Kidney (tissue), 14 donors: Measurements from ENCODE around the gene MEP1A. TPM values are rescaled to one million over a fixed set of nuclear protein-coding genes. Genes with fewer than 3 reads are reported as not detected.
"Not testable (repeated sequence)": the region's sequence is repeated elsewhere in the genome, so short reads cannot be mapped to it uniquely, and the experiment has no call there.

ENCODE experiments used
- DNase-seq, 5 donors: peaks; one replicate each; pipeline ENCODE4 v3.0.0-alpha.2; 2013 to 2020
- FAIRE-seq: peaks from 2 replicates; lab custom pipeline; 2012; peaks lifted over from hg19 to GRCh38; lab: Jason Lieb, UNC
- H3K27ac ChIP-seq, 2 donors: one replicate each; pipeline ENCODE4 v1.7.0; 2013; ENCODE audit warnings: low read depth in 2 of 2, low read length in 2 of 2, inconsistent platforms in 1 of 2
- H3K27me3 ChIP-seq: one replicate; pipeline ENCODE4 v1.7.1; 2013; ENCODE audit warnings: low read length, inconsistent platforms; ENCODE audit not compliant: control insufficient read depth, insufficient read depth
- H3K36me3 ChIP-seq, 3 donors: one replicate each; pipeline versions ENCODE4 v1.7.0 to v1.7.1; 2013; ENCODE audit warnings: low read length in 3 of 3, control low read depth in 1 of 3, inconsistent platforms in 1 of 3; ENCODE audit not compliant: insufficient read depth in 3 of 3, control insufficient read depth in 2 of 3
- H3K4me1 ChIP-seq, 3 donors: one replicate each; pipeline versions ENCODE4 v1.7.0 to v1.7.1; 2013; ENCODE audit warnings: low read length in 3 of 3, inconsistent platforms in 1 of 3, low read depth in 1 of 3; ENCODE audit not compliant: control insufficient read depth in 2 of 3, insufficient read depth in 2 of 3
- H3K4me3 ChIP-seq, 3 donors: one replicate each; pipeline versions ENCODE4 v1.7.0 to v1.8.1; 2013; ENCODE audit warnings: low read length in 3 of 3, control low read depth in 1 of 3, inconsistent platforms in 1 of 3
- H3K9ac ChIP-seq, 3 donors: one replicate each; pipeline versions ENCODE4 v1.7.0 to v1.7.1; 2013; ENCODE audit warnings: low read length in 3 of 3, control low read depth in 1 of 3, inconsistent platforms in 1 of 3
- H3K9me3 ChIP-seq, 3 donors: one replicate each; pipeline versions ENCODE4 v1.7.0 to v1.7.1; 2013; ENCODE audit warnings: low read length in 3 of 3, control low read depth in 1 of 3, inconsistent platforms in 1 of 3; ENCODE audit not compliant: control insufficient read depth in 2 of 3, insufficient read depth in 1 of 3
- CTCF ChIP-seq: IDR thresholded peaks from 3 replicates; pipeline ENCODE4 v1.5.1; 2012; ENCODE audit warnings: mild to moderate bottlenecking, moderate library complexity, borderline replicate concordance; ENCODE audit not compliant: insufficient read depth; ENCODE audit errors: extremely low read depth
- intact Hi-C: fragments of 100-400 bp; cut with DNase I; formaldehyde crosslinking; loops from one replicate; pipeline ENCODE4 v1.11.1; 2022
- polyA plus RNA-seq: library from polyadenylated mRNA; stranded (reverse); fragments of 350-450 nt; fragmentation: Illumina TruSeq; extraction: RNeasy Lipid Tissue Mini Kit (QIAGEN cat#74804); gene quantifications from one replicate; pipeline ENCODE4 v1.2.3, GENCODE V29; 2014; ENCODE audit warnings: low read depth, low replicate concordance; ENCODE audit not compliant: insufficient read depth
- total RNA-seq: library from RNA; stranded (reverse); fragmentation: NEBNext Ultra II Directional; extraction: Animal tissue kit (Norgen Biotek cat#: 25700); gene quantifications from one replicate; pipeline ENCODE4 v1.2.1, GENCODE V29; 2021
- donor health status: control.
- donor health status: control.
- donor health status: control.
- donor health status: control.
- donor health status: control.
- donor health status: DM: yes; HTN: yes; CAD: no.
- donor health status: Normal renal cell carcinoma (clear cell type).

MEP1A gene
- total and polyA plus RNA-seq, 2 donors from 2014 or later, result 0.09 to 0.13 TPM

GRCh38 chr6:46764961-46765360, 28.2 kb upstream of the MEP1A start:
- Histone ChIP-seq H3K9me3 (no peaks in the 10 kb centered on the region), H3K4me1 (no peaks in the 10 kb centered on the region), H3K27ac (no peak overlapping the region), H3K27me3 (no peaks in the 10 kb centered on the region), H3K9ac (no peak overlapping the region), H3K4me3 (no peak overlapping the region), H3K36me3 (no peaks in the 10 kb centered on the region)
- no peak for DNase-seq
- intact Hi-C loops, result no loop called here
- TF ChIP-seq CTCF, result no peak
- no peak for FAIRE-seq

- Histone ChIP-seq H3K4me1 (no peaks in the 10 kb centered on the region), H3K27me3 (no peaks in the 10 kb centered on the region), H3K9me3 (no peaks in the 10 kb centered on the region), H3K27ac (no peak overlapping the region), H3K4me3 (no peak overlapping the region), H3K9ac (no peak overlapping the region), H3K36me3 (no peaks in the 10 kb centered on the region)
- no peak for TF ChIP-seq CTCF
- FAIRE-seq (no peak), DNase-seq (no peak)
- intact Hi-C loops, result no loop called here
Measured at GRCh38 chr6:46772016-46772415, 21.2 kb upstream of the MEP1A start.

- FAIRE-seq, result no peak
- TF ChIP-seq CTCF, result no peak
- H3K4me1 ChIP-seq, result no peaks in the 10 kb centered on the region
- H3K9me3 ChIP-seq, result no peaks in the 10 kb centered on the region
- no peak overlapping the region for H3K9ac ChIP-seq
- intact Hi-C loops, result no loop called here
- peak in 1 of 5 donors; percentile 19 for DNase-seq
- H3K27ac ChIP-seq, result no peak overlapping the region
- no peaks in the 10 kb centered on the region for H3K27me3 ChIP-seq
- H3K36me3 ChIP-seq, result no peaks in the 10 kb centered on the region
- H3K4me3 ChIP-seq, result no peak overlapping the region
Measured at GRCh38 chr6:46772762-46773161, 20.4 kb upstream of the MEP1A start.

- no peaks in the 10 kb centered on the region for H3K36me3 ChIP-seq
- no peak for FAIRE-seq
- no peak overlapping the region for H3K9ac ChIP-seq
- no peak overlapping the region for H3K27ac ChIP-seq
- intact Hi-C loops, result no loop called here
- no peak for TF ChIP-seq CTCF
- H3K27me3 ChIP-seq, result no peaks in the 10 kb centered on the region
- H3K9me3 ChIP-seq, result no peaks in the 10 kb centered on the region
- H3K4me3 ChIP-seq, result no peak overlapping the region
- DNase-seq, result no peak
- no peaks in the 10 kb centered on the region for H3K4me1 ChIP-seq
Measured at GRCh38 chr6:46773201-46773855, 19.9 kb upstream of the MEP1A start.

- H3K9ac ChIP-seq, FAIRE-seq, H3K9me3 ChIP-seq, H3K27me3 ChIP-seq, H3K4me1 ChIP-seq, intact Hi-C loops, H3K36me3 ChIP-seq, H3K27ac ChIP-seq, H3K4me3 ChIP-seq: not testable (repeated sequence)
- DNase-seq, result peak in 2 of 5 donors; percentile 30 to 68
Measured at GRCh38 chr6:46774736-46775135, 18.5 kb upstream of the MEP1A start.
